HG02970 (cell line): ENCODE results near the gene EXOC3.
"Not testable (repeated sequence)": the region's sequence is repeated elsewhere in the genome, so short reads cannot be mapped to it uniquely, and the experiment has no call there.

Experiments used
- ATAC-seq: cut with Tn5 transposase; IDR thresholded peaks from one replicate; pipeline ENCODE4 v1.9.1; 2021; ENCODE audit warnings: mild to moderate bottlenecking, moderate library complexity, moderate number of reproducible peaks; ENCODE audit not compliant: unreplicated experiment, low FRiP score

Gene EXOC3

DNA sequence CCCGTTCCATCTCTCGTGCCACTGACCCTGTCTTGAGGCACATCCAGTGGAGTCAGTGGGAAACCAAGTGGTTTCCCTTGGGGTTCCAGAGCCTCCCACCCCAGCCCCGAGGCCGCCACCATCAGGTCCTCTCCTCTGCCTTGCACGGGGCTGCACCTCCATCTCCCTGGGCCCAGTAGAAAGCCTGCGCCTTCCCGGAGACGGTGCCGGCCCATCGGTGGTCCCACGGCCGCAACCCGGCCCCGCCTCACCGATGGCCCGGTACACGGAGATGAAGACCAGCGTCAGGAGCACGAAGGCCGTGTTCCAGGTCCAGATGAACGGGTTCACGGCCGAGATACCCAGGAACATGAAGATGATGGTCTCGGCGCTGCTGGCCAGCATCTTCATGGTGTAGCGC is 40.0 kb downstream of the EXOC3 start:
- no peak for ATAC-seq

DNA sequence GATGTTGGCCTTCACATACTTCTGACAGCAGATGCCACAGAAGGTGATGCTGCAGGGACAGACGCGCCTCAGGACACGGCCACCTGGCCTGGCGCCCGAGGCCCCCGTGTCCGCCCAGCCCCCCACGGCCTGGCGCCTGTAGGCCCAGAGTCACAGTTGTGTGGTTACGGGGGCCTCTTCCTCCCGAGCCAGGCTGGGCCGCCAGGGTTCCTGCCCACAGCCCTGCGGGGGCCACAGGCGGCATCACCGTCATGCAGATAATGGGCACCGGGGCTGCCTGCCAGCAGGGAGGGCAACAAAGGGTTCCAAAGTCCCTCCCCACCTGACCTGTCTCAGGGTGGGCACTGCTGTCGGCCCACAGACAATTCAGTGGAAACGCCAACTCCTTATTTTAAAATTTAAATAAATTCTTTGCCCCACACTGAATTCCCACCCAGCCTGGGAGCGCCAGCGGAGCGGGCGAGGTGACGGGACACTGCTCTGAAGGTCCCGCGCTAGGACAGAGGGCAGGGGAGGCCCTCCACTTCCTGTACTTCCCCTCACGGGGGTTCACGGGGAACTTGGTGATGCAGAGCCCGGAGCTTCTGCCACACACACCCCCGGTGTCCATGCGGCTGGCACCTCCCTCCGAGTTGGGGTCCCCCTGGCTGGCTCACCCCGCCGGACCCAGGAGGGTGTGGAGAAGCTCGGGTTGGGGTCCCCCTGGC is 40.6 kb downstream of the EXOC3 start:
- no peak for ATAC-seq

DNA sequence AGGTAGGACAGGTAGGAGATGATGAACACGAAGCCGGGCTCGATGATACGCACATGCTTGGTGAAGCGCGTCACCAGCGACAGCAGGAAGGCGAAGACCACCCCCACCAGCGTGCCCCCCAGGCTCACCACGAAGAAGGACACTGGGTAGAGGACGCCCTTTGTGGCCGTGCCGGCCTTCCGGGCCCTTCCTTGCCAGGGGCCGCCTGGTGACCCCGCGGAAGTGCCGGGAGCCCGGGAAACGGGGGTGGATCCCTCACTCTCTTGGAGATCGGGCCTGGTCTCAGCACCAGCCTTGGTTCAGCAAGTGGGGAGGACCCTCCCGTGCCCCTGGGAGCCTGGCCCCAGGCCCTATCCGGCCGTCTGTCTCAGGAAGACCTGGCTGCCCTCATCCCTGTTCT is 41.6 kb downstream of the EXOC3 start:
- ATAC-seq = no peak

DNA sequence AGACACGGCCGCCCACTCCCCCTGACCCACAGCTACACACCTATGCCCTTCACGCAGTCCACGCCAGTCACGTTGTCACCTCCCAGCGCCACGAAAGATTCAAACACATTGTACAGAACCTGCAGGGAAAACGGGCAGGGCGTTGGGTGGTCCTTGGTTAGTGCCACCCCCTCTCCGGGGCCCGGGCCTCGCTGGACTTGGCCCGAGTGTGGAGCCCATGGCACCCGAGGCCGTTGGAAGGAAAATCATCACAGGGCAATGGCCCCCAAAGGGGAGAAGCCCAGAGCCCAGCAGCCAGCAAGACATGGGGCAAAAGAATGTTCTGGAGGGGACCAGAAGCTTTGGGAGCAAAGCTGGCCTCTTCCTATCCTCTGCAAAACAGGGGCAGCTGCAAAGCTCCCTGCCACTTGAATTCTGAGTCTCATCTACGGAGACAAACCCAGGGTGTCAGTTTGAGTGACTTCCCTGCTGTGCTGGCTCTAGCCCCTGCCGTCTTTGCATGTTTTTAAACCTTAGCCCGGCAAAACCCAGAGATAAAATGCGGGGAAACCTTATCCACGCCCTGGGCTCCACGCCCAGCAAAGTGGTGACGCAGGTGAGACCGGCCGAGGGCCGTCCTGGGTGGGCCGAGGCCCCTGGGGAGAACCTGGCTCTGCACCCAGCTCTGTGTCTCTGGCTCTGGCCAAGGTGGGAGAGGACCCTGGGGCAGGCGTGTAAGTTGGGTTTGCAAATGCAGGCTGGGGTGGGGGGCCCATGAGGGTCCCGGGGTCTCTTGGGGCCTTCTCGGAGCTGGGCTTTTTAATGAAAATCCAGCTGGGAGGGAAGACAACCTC is 42.4 kb downstream of the EXOC3 start:
- ATAC-seq = no peak

DNA sequence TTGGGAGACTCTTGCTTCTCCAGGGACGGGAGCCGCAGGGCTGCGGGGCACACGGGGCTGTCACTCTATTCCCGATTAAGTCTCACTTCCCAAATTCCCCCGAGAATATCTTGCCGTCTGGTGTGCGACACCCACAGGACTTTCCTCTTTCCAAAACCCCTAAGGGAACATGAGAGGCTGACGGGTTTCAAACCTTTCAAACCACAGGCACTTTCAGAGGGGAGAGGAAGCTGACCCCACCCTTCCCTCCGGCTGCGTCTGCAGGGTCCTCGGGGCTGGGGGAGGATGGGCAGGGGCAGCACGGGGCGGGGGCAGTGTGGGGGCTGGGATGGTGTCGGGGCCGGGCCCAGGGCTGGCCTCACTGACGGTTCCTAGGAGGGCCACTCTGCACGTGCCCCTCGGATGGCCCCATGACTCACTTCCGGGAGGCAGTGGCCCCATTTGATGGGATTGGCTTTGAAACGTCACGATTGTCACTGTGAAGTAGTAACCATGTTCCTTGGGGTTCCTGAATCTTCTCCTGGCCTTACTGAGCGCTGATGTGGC is 43.0 kb downstream of the EXOC3 start:
- no peak for ATAC-seq

DNA sequence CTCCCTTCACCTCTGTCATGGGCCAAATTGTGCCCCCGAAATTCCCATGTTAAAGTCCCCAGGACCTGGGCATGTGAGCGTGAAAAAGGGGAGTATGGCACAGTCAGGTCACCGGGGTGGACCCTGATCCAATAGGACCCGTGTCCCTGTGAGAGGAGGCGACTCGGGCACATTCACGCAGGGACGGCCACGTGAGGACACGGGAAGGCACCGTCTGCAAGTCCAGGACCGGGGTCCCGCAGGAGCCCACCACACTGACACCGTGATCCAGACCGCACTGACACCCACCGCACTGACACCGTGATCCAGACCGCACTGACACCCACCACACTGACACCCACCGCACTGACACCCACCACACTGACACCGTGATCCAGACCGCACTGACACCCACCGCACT is 43.6 kb downstream of the EXOC3 start:
- not testable (repeated sequence) for ATAC-seq

DNA sequence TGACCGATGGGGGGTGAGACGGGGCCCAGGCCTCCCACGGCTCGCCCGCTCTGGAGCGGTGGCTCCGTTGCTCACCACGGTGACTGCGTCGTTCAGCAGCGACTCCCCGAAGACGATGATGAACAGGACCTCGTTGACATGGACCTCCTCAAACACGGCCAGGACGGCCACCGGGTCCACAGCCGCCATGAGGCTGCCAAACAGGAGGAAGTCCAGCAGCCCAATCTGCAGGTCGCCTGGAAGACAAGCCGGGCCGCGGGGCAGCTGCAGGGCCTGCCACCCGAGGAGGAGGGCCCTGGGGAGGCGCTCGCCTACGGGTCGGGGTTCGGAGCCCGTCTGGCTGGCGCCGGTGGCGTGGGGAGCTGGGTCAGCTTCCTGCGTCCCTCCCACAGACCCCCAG is 45.3 kb downstream of the EXOC3 start:
- ATAC-seq = no peak

DNA sequence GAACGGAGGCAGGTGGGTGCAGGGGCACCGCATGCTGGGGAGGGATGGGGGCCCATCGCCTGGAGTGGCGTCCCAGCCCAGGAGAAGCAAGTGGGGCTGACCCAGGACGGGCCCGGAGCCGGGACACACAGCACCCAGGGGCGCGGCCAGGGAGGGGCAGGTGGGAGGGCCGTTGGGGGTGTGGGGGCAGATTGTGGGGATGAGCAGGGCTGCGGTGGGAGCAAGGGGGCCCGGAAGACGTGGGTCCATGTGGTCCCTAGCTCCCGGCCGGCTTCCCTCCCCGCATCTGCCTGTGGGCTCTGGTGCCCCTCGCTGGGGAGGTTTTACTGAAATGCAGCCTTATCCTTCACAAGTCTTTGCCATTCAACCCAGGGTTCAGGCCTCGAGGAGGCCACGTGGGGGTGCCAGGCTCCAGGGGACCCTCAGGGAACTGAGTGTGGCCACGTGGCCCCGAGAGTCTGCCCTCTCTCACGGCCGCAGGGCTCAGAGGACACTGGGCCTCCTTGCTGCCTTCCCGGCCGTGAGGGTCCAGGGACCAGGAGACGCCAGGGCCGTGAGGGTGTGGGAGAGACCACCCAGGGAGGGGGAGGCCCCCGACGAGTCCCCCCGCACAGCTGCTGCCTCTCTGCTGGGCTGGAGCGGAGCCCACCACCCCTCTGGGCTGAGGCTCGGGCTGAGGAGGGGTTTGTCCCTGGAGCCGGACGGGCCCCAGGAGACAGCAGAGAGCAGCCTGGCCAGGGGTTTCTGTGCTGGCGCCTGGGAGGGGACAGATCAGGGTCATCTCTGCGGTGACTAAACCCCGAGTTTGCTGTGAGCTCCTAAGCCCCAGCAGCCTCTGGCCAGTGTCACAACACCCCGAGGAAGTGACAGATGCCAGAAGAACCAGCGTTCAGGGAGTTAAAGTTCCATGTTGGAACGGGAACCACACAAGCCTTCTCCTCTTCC is 46.0 kb downstream of the EXOC3 start:
- no peak for ATAC-seq

DNA sequence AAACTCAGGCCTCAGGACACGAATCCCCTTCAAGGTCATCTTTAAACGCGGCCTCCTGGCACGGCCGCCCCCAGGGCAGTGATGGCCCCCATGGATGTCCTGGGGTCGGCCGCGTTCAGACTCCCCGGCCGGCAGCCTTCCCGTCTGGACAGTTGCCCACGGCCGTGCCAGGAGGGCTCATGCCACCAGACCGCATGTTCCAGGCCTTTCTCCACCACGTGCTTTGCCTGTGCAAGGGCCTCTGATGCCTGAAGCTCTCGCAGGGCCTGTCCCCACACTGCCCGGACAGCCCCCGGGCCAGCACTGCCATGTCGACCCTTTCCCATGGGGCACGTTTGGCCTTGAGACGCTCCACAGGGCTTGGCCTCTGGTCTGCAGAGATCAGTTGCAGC is 46.7 kb downstream of the EXOC3 start:
- no peak for ATAC-seq

DNA sequence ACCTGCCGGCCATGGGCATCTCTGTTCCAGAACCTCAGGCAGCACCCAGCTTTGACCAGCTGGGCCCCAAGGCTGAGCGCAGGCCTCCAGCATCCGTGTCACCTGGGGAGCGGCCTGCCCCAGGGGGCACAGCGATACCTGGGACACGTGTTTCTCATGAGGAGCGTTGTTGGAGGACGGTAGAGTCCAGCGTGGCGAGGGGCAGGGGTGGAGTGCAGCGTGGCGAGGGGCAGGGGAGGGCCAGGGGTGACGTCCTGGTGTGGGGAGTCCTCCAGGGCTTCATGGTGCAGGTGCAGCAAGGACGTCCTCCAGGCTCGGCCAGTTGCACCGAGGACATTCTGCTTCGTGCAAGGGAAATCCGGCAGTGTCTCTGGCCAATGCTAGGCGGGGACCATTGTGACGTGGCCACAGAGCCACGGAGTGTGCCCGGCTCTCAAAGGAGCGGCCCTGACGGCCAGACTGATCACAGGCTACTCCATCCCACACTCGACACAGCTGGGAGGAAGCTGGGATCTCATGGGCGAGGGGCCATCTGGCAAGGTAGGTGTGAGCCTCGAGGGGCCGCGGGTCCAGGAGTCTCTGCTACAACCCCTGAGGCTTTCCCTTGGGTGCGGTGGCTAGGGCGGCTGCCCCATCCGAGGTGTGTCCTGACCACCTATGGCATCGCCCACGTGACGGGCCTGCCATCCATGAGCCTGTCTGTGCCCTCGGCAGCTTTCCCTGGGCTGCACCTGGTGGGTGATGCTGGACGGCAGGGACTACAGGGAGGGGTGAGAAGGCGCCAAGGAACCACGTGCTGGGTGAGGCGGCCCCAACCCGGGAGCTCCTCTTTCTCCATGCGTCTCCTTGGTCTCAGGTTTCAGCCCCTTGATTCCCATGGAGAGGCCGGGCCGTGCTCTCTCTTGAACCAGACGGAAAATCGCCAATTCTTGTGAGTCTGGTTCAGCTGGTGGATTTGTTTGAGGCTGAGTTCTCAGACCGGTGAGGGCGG is 47.4 kb downstream of the EXOC3 start:
- no peak for ATAC-seq

DNA sequence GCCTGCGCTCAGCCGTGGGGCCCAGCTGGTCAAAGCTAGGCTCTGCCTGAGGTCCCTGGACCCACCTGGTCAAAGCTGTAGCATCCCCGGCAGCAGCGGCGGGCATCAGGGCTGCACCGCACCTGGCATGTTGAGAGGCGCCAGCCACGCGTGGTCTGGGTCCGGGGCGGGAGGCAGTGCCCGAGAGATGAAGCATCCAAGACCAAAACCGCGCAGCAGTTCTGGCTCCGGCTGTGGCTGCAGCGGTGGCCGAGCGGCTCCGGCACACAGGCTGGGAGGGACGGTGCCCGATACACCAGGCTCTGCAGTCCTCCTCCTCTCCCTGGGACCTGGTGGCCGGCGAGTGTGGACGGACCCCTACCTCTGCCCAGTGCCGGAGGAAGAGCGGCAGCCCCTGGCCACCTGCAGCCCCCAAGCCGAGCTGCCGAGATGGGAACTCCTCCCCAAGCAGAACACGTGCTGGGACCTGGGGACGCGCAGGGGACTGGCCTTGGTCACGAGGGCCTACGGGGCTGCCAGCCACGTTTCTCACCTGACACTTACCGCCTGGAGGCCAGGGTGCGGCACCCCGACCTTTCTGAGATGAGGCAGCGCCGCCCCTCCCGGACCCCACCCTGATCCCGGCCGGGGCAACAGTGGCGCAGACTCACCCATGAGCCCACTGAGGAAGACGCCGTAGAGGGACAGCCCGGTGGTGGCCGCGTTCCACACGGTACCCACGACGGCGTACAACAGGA is 48.3 kb downstream of the EXOC3 start:
- ATAC-seq = no peak

DNA sequence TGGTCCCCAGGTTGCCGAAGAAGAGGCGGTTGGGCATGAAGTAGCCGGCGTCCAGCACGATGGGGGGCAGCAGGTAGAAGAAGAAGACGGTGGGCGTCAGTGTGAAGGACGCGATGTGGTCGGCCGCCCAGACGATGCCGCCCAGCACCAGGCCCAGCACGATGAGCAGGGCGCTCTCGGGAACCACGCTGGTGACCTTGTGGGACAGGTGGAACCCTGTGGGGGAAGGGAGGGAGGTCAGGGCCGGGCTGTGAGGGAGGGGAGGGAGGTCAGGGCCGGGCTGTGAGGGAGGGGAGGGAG is 48.8 kb downstream of the EXOC3 start:
- no peak for ATAC-seq

DNA sequence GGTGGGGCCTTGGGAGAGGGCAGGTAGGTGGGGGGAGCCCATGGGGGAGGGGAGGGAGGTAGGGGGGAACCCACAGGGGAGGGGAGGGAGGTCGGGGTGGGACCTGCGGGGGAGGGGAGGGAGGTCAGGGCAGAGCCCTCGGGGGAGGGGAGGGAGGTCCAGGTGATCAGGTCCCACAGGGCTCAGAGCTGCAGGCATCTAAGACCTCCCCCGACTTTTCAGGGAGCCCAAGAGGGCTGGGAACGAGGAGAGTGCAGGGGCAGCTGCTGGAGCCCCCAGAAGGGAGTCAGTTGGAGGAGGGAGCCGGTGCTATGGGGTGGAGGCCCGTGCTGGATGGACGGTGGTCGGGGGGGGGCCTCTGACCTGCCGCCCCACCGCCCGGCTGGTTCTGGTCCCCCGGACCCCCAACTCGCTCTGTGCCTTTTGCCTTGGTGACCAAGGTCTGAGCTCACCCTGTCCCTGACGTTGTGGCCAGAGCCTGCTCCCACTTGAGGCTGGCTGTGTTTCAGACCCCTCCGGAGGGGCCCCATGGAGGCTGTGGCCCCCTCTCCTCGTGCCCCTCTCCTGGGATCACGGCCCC is 49.4 kb downstream of the EXOC3 start:
- no peak for ATAC-seq

DNA sequence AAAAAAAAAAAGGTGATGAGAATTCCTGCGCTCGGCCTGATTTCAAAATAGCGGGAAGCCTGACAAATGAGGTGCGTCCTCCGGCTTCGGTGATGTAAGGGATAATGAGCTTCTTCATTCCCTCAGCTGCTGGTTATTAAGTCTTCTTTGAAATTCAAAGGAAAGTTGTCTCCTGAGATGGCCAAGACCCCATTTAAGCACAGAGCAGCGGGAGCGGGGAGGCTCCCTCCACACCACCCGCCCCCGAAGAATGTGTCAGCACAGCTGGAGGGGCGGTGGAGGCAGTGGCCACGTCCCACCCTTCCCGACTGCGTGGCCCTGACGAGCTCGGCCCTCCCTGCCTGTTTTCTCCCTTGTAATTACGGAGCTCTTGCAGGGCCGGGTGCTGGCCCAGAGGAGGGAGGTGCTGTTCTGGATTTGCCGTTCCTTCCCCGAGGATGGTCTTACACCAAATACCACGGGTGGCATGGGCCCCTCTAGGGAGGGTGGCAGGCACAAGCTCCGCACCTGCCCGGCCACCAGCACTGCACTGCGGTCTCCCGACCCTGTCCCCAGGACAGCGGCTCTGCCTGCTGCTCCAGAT is 50.2 kb downstream of the EXOC3 start:
- ATAC-seq = no peak

DNA sequence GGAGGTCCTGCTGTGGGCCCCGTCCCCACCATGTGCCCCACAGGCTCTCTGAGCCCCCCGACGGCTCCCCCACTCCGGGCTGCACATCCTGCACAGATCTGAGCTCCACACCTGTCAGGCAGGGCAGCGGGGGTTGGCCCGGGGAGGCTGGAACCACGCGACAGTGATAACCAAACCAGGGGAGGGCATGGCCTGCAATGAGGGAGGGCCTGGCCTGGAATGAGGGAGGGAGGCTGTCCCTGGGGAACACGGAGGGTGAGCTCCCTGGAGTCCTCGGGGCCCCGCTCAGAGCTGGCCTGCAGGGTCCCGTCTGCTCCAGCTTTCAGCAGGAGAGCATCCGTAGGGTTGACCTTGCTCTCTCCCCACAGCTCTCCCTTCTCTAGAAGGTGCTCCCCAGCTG is 50.8 kb downstream of the EXOC3 start:
- no peak for ATAC-seq

DNA sequence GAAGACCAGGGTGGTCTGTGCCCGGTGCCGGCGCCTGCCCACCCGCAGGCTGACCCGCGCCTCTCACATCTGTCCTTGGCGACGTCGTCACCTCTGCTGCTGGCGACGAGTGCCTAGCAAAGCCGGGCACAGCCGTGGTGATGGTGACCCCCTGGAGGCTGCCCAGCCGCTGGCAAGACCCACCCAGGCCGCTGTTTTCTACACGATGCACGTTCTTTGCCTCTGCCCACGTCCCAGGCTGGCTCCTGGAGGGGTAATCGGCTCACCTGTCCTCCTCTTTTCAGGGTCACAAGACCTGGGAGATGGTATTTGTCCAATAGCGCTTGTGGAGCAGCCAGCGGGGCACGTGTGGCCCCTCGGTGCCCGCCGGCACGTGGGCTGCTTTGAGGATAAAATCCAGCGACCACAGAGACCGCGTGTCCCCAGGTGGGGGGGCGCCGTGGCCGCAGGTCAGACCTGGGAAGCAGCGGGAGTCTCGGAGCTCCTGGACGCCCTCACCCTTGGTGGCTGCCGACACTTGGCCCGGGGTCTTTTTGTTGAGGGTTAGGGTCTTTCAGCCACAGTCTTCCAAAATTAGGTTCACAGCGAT is 51.8 kb downstream of the EXOC3 start:
- ATAC-seq = no peak

DNA sequence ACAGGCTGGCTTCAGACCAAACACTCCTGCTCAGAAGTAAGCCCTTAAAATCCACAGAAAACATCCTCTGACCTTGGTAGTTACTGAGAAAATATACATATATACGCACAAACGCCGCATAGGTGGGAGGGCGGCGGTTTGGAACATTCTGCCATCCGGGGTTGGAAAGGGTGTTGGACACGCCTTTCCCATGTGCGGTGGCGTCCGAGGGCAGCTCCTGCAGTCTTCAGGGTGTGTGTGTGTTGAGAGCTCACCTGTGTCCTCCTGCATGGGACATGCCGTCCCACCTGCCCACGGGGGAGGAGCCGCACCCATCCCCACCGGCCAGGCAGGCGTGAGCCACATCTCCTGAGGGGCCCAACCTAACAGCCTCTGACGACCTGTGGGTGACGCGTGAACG is 53.1 kb downstream of the EXOC3 start:
- no peak for ATAC-seq

DNA sequence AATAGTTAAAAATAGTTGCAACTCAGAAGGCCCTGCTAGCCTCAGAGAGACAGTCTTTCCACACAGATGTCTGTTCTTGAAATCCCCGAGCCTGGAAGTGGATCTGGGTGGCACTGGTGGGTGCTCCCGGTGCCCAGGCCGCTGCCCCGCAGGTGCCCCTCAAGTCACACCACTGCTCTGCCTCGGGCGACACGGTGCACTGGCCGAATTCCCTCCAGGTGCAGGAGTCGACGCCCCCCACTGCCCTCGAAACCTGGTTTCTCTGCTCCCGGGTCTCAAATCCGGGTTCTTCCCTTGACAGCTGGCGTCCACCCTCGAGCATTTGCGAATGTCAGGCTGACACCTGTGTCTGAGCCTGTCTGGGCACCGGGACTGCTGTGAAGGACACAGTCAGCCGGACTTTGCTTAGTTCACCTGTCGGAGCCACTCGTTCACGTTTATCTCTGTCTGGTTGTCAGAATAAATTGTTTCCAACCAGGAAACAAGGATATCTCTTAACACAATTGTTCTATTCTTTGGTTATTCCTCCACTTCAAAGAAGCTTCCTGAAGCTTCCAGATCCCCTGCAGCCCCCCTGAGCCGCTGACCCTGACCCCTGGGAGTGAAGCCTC is 54.2 kb downstream of the EXOC3 start:
- no peak for ATAC-seq
